Measurements from ENCODE around the gene RASGRF1. TPM values are rescaled to one million over a fixed set of nuclear protein-coding genes. Genes with fewer than 3 reads are reported as not detected.

RASGRF1 gene
- total RNA-seq, 5 donors from 2014 or later (not counting 1 experiment from before 2014, with no cell fraction given) = 0.09 to 0.49 (median 0.22) TPM; not detected in 2

- Mint-ChIP-seq H3K9me3 (no peaks in the 10 kb centered on the region), H3K27ac (no peak overlapping the region), H3K4me3 (no peak overlapping the region), H3K27me3 (peaks cover 0 to 2% of the 10 kb centered on the region in 2 donors), H3K4me1 (peaks cover 0 to 7% (median 2%) of the 10 kb centered on the region in 3 donors), H3K36me3 (no peaks in the 10 kb centered on the region)
- Histone ChIP-seq H3K27ac (ENCODE audit: low read length) (no peak overlapping the region), H3K36me3 (ENCODE audit: control insufficient read depth in 2 of 2, extremely low read depth in 1 of 2, insufficient read depth in 1 of 2, low read length in 1 of 2) (no peaks in the 10 kb centered on the region), H3K9me3 (no peaks in the 10 kb centered on the region), H3K27me3 (replicated peaks in 1 of 2; ENCODE audit: control insufficient read depth in 2 of 2, extremely low read depth in 1 of 2, insufficient read depth in 2 of 2, low read length in 1 of 2) (peaks cover 0 to 19% of the 10 kb centered on the region in 2 experiments), H3K4me3 (ENCODE audit: control insufficient read depth in 1 of 2, extremely low read depth in 1 of 2, low read length in 1 of 2) (no peak overlapping the region), H3K4me1 (ENCODE audit: control insufficient read depth in 1 of 2, extremely low read depth in 1 of 2, insufficient read depth in 2 of 2, low read length in 2 of 2) (no peaks in the 10 kb centered on the region)
- ChIA-PET CTCF (no interaction called here), POLR2A (no interaction called here)
- no peak for DNase-seq
- WGBS (ENCODE audit: insufficient coverage) = 83% methylated on average over 1 of the region's 7 CpGs
- ATAC-seq (replicated peaks in 1 of 4) = no peak
Measured at GRCh38 chr15:78974272-78974918, 116.2 kb downstream of the RASGRF1 start.

- no peaks in the 10 kb centered on the region for H3K4me1 Mint-ChIP-seq
- DNase-seq = no peak
- ChIA-PET CTCF (no interaction called here), POLR2A (interaction anchor here in 1 of 2 donors (0.6 kb wide), 1 partner anchor 405 kb away, joined by 3 read pairs; the partner anchor contains the start of gene CHRNA5)
- no peak overlapping the region for H3K27ac Mint-ChIP-seq
- no peak for ATAC-seq (replicated peaks in 1 of 4)
- H3K27me3 ChIP-seq (replicated peaks in 1 of 2; ENCODE audit: control insufficient read depth in 2 of 2, extremely low read depth in 1 of 2, insufficient read depth in 2 of 2, low read length in 1 of 2) = peaks cover 0 to 5% of the 10 kb centered on the region in 2 experiments
- no peaks in the 10 kb centered on the region for H3K9me3 Mint-ChIP-seq
- no peaks in the 10 kb centered on the region for H3K36me3 ChIP-seq (ENCODE audit: control insufficient read depth in 2 of 2, extremely low read depth in 1 of 2, insufficient read depth in 1 of 2, low read length in 1 of 2)
- no peaks in the 10 kb centered on the region for H3K9me3 ChIP-seq
- H3K4me3 Mint-ChIP-seq = no peak overlapping the region
- no CpG with 5 or more reads among the region's 5 CpGs for WGBS (ENCODE audit: insufficient coverage)
- H3K4me3 ChIP-seq (ENCODE audit: control insufficient read depth in 1 of 2, extremely low read depth in 1 of 2, low read length in 1 of 2) = no peak overlapping the region
- no peaks in the 10 kb centered on the region for H3K27me3 Mint-ChIP-seq
- H3K36me3 Mint-ChIP-seq = no peaks in the 10 kb centered on the region
- no peaks in the 10 kb centered on the region for H3K4me1 ChIP-seq (ENCODE audit: control insufficient read depth in 1 of 2, extremely low read depth in 1 of 2, insufficient read depth in 2 of 2, low read length in 2 of 2)
- no peak overlapping the region for H3K27ac ChIP-seq (ENCODE audit: low read length)
Measured at GRCh38 chr15:78969687-78970349, 120.8 kb downstream of the RASGRF1 start.

GRCh38 chr15:78968539-78969271 is 121.9 kb downstream of the RASGRF1 start:
- no peaks in the 10 kb centered on the region for H3K9me3 ChIP-seq
- no peaks in the 10 kb centered on the region for H3K27me3 ChIP-seq (replicated peaks in 1 of 2; ENCODE audit: control insufficient read depth in 2 of 2, extremely low read depth in 1 of 2, insufficient read depth in 2 of 2, low read length in 1 of 2)
- no peak for DNase-seq
- no peak for ATAC-seq (replicated peaks in 1 of 4)
- ChIA-PET CTCF (no interaction called here), POLR2A (no interaction called here)
- WGBS (ENCODE audit: insufficient coverage) = 89% methylated on average over 4 of the region's 5 CpGs
- Mint-ChIP-seq H3K4me1 (no peaks in the 10 kb centered on the region), H3K36me3 (no peaks in the 10 kb centered on the region), H3K27ac (no peak overlapping the region), H3K4me3 (no peak overlapping the region), H3K27me3 (no peaks in the 10 kb centered on the region), H3K9me3 (no peaks in the 10 kb centered on the region)
- H3K27ac ChIP-seq (ENCODE audit: low read length) = no peak overlapping the region
- no peak overlapping the region for H3K4me3 ChIP-seq (ENCODE audit: control insufficient read depth in 1 of 2, extremely low read depth in 1 of 2, low read length in 1 of 2)
- no peaks in the 10 kb centered on the region for H3K4me1 ChIP-seq (ENCODE audit: control insufficient read depth in 1 of 2, extremely low read depth in 1 of 2, insufficient read depth in 2 of 2, low read length in 2 of 2)
- no peaks in the 10 kb centered on the region for H3K36me3 ChIP-seq (ENCODE audit: control insufficient read depth in 2 of 2, extremely low read depth in 1 of 2, insufficient read depth in 1 of 2, low read length in 1 of 2)

- CTCF ChIA-PET = no interaction called here
Measured at GRCh38 chr15:78968114-78968513, 122.5 kb downstream of the RASGRF1 start.

GRCh38 chr15:78960308-78960707 is 130.3 kb downstream of the RASGRF1 start:
- no peaks in the 10 kb centered on the region for H3K9me3 ChIP-seq
- no peak overlapping the region for H3K27ac Mint-ChIP-seq
- CTCF ChIA-PET = no interaction called here
- DNase-seq = no peak
- 91% methylated on average over 4 of the region's 6 CpGs for WGBS (ENCODE audit: insufficient coverage)
- H3K9me3 Mint-ChIP-seq = no peaks in the 10 kb centered on the region
- no peak overlapping the region for H3K4me3 ChIP-seq (ENCODE audit: control insufficient read depth in 1 of 2, extremely low read depth in 1 of 2, low read length in 1 of 2)
- no peaks in the 10 kb centered on the region for H3K36me3 Mint-ChIP-seq
- no peaks in the 10 kb centered on the region for H3K36me3 ChIP-seq (ENCODE audit: control insufficient read depth in 2 of 2, extremely low read depth in 1 of 2, insufficient read depth in 1 of 2, low read length in 1 of 2)
- H3K4me1 ChIP-seq (ENCODE audit: control insufficient read depth in 1 of 2, extremely low read depth in 1 of 2, insufficient read depth in 2 of 2, low read length in 2 of 2) = no peaks in the 10 kb centered on the region
- H3K27me3 Mint-ChIP-seq = no peaks in the 10 kb centered on the region
- POLR2A ChIA-PET = no interaction called here
- no peak for ATAC-seq (replicated peaks in 1 of 4)
- H3K27me3 ChIP-seq (replicated peaks in 1 of 2; ENCODE audit: control insufficient read depth in 2 of 2, extremely low read depth in 1 of 2, insufficient read depth in 2 of 2, low read length in 1 of 2) = peaks cover 0 to 11% of the 10 kb centered on the region in 2 experiments
- H3K4me1 Mint-ChIP-seq = no peaks in the 10 kb centered on the region
- H3K27ac ChIP-seq (ENCODE audit: low read length) = no peak overlapping the region
- H3K4me3 Mint-ChIP-seq = no peak overlapping the region

More at GRCh38 chr15:78968114-78968513, 122.5 kb downstream of the RASGRF1 start:
- no CpG with 5 or more reads among the region's 2 CpGs for WGBS (ENCODE audit: insufficient coverage)
- Histone ChIP-seq H3K9me3 (no peaks in the 10 kb centered on the region), H3K4me1 (ENCODE audit: control insufficient read depth in 1 of 2, extremely low read depth in 1 of 2, insufficient read depth in 2 of 2, low read length in 2 of 2) (no peaks in the 10 kb centered on the region), H3K4me3 (ENCODE audit: control insufficient read depth in 1 of 2, extremely low read depth in 1 of 2, low read length in 1 of 2) (no peak overlapping the region), H3K27ac (ENCODE audit: low read length) (no peak overlapping the region), H3K36me3 (ENCODE audit: control insufficient read depth in 2 of 2, extremely low read depth in 1 of 2, insufficient read depth in 1 of 2, low read length in 1 of 2) (no peaks in the 10 kb centered on the region), H3K27me3 (replicated peaks in 1 of 2; ENCODE audit: control insufficient read depth in 2 of 2, extremely low read depth in 1 of 2, insufficient read depth in 2 of 2, low read length in 1 of 2) (no peaks in the 10 kb centered on the region)
- ATAC-seq (replicated peaks in 1 of 4) = no peak
- H3K27ac Mint-ChIP-seq = no peak overlapping the region
- no peak for DNase-seq
- H3K4me3 Mint-ChIP-seq = no peak overlapping the region
- H3K27me3 Mint-ChIP-seq = no peaks in the 10 kb centered on the region
- POLR2A ChIA-PET = interaction anchor here in 1 of 2 donors (0.5 to 0.6 kb wide), 2 partner anchors 19 to 1208 kb away, joined by 3 to 4 read pairs; no protein-coding TSS in a partner anchor
- no peaks in the 10 kb centered on the region for H3K4me1 Mint-ChIP-seq
- no peaks in the 10 kb centered on the region for H3K9me3 Mint-ChIP-seq
- no peaks in the 10 kb centered on the region for H3K36me3 Mint-ChIP-seq

- no peaks in the 10 kb centered on the region for H3K36me3 Mint-ChIP-seq
- DNase-seq = no peak
- CTCF ChIA-PET = no interaction called here
- no peak for ATAC-seq (replicated peaks in 1 of 4)
- WGBS (ENCODE audit: insufficient coverage) = 100% methylated on average over 5 of the region's 10 CpGs
- Histone ChIP-seq H3K4me1 (ENCODE audit: control insufficient read depth in 1 of 2, extremely low read depth in 1 of 2, insufficient read depth in 2 of 2, low read length in 2 of 2) (no peaks in the 10 kb centered on the region), H3K36me3 (ENCODE audit: control insufficient read depth in 2 of 2, extremely low read depth in 1 of 2, insufficient read depth in 1 of 2, low read length in 1 of 2) (no peaks in the 10 kb centered on the region), H3K9me3 (no peaks in the 10 kb centered on the region), H3K27ac (ENCODE audit: low read length) (no peak overlapping the region), H3K27me3 (replicated peaks in 1 of 2; ENCODE audit: control insufficient read depth in 2 of 2, extremely low read depth in 1 of 2, insufficient read depth in 2 of 2, low read length in 1 of 2) (peaks cover 0 to 11% of the 10 kb centered on the region in 2 experiments), H3K4me3 (ENCODE audit: control insufficient read depth in 1 of 2, extremely low read depth in 1 of 2, low read length in 1 of 2) (no peak overlapping the region)
- H3K27me3 Mint-ChIP-seq = peaks cover 0 to 3% of the 10 kb centered on the region in 2 donors
- POLR2A ChIA-PET = no interaction called here
- no peaks in the 10 kb centered on the region for H3K9me3 Mint-ChIP-seq
- H3K4me3 Mint-ChIP-seq = no peak overlapping the region
- H3K27ac Mint-ChIP-seq = no peak overlapping the region
- no peaks in the 10 kb centered on the region for H3K4me1 Mint-ChIP-seq
Measured at GRCh38 chr15:78959360-78959759, 131.2 kb downstream of the RASGRF1 start.
